PC-3 (cell line): Measurements from ENCODE around the gene PRTN3. TPM values are rescaled to one million over a fixed set of nuclear protein-coding genes. Genes with fewer than 3 reads are reported as not detected.

ENCODE experiments used
- ATAC-seq: fragments of 200-7000 bp; cut with Tn5 transposase; 2 replicates; pipeline ENCODE4 v1.9.1; 2020; ENCODE audit warnings: mild to moderate bottlenecking, moderate library complexity
- BruUV-seq: library from RNA; stranded (reverse); fragments of 400-500 nt; replicated peaks from 2 replicates; lab custom pipeline; 2021; lab: Mats Ljungman, UMichigan
- CTCF ChIA-PET: fragments of 300-600 bp; sonication (Branson Sonifier 250); formaldehyde crosslinking; loops from one replicate; lab custom pipeline; 2022; ENCODE audit warnings: antibody characterized with exemption; lab: Charles Lee
- POLR2A ChIA-PET: fragments of 300-600 bp; sonication (Branson Sonifier 250); formaldehyde crosslinking; loops from one replicate; lab custom pipeline; 2022; ENCODE audit warnings: antibody characterized with exemption; ENCODE audit not compliant: unreplicated experiment; lab: Charles Lee
- DNase-seq: peaks from one replicate; pipeline ENCODE4 v3.0.0-alpha.2; 2015
- H2AFZ ChIP-seq: fragments of 300-600 bp; sonication (generic); 2 replicates; pipeline ENCODE4 v1.6.0; 2016; ENCODE audit warnings: antibody characterized with exemption, low read length
- H3F3A ChIP-seq: fragments of 300-600 bp; sonication (generic); one replicate; pipeline ENCODE4 v1.6.0; 2017; ENCODE audit warnings: antibody characterized with exemption, low read length, control low read depth, mild to moderate bottlenecking; ENCODE audit not compliant: unreplicated experiment
- H3K27ac ChIP-seq: fragments of 300-600 bp; sonication (generic); 2 replicates; pipeline ENCODE4 v1.5.1; 2016; ENCODE audit warnings: mild to moderate bottlenecking, low read length
- H3K27me3 ChIP-seq: fragments of 300-600 bp; sonication (generic); 2 replicates; pipeline ENCODE4 v1.6.1; 2016; ENCODE audit warnings: low read length, mixed read lengths
- H3K36me3 ChIP-seq: fragments of 300-600 bp; sonication (generic); 2 replicates; pipeline ENCODE4 v1.6.1; 2016; ENCODE audit warnings: low read depth, mixed run types, low read length, mixed read lengths
- H3K4me1 ChIP-seq: fragments of 300-600 bp; sonication (generic); 2 replicates; pipeline ENCODE4 v1.5.1; 2016; ENCODE audit warnings: low read length; ENCODE audit not compliant: insufficient read depth
- H3K4me2 ChIP-seq: fragments of 300-600 bp; sonication (generic); 2 replicates; pipeline ENCODE4 v1.6.0; 2016; ENCODE audit warnings: low read length
- H3K4me3 ChIP-seq: fragments of 300-600 bp; sonication (generic); 2 replicates; pipeline ENCODE4 v1.5.1; 2016; ENCODE audit warnings: mild to moderate bottlenecking, low read length, mixed read lengths
- H3K79me2 ChIP-seq: fragments of 300-600 bp; sonication (generic); 2 replicates; pipeline ENCODE4 v1.6.1; 2017; ENCODE audit warnings: low read length, mixed read lengths
- H3K9ac ChIP-seq: fragments of 300-600 bp; sonication (generic); 2 replicates; pipeline ENCODE4 v1.6.0; 2016; ENCODE audit warnings: mild to moderate bottlenecking, low read length
- H3K9me2 ChIP-seq: fragments of 300-600 bp; sonication (generic); replicated peaks from 2 replicates; pipeline ENCODE4 v1.6.1; 2016; ENCODE audit warnings: mixed run types, low read length, mixed read lengths
- H3K9me3 ChIP-seq: fragments of 300-600 bp; sonication (generic); 2 replicates; pipeline ENCODE4 v1.6.1; 2016; ENCODE audit warnings: low read length, mixed read lengths
- H4K20me1 ChIP-seq: fragments of 300-600 bp; sonication (generic); 2 replicates; pipeline ENCODE4 v1.6.1; 2016; ENCODE audit warnings: low read length, mixed read lengths
- EZH2 ChIP-seq: fragments of 300-600 bp; sonication (generic); IDR thresholded peaks from one replicate; pipeline ENCODE4 v1.6.1; 2017; ENCODE audit warnings: antibody characterized with exemption, mild to moderate bottlenecking, low read length; ENCODE audit not compliant: unreplicated experiment
- EZH2phosphoT487 ChIP-seq: fragments of 300-600 bp; sonication (generic); IDR thresholded peaks from 2 replicates; pipeline ENCODE4 v1.6.1; 2018; ENCODE audit warnings: mild to moderate bottlenecking, antibody characterized with exemption, low read length, borderline replicate concordance
- intact Hi-C: fragments of 100-400 bp; cut with micrococcal nuclease; formaldehyde crosslinking; loops from 2 replicates; pipeline ENCODE4 v1.9.0; 2023
- total RNA-seq: library from RNA; depleted of rRNA; stranded (reverse); fragments of >200 nt; gene quantifications from 2 replicates; pipeline ENCODE4 v1.2.3, GENCODE V29; 2014
- TF ChIP-seq, protein P1 (sequence below): fragments of 300-600 bp; sonication (generic); conservative IDR thresholded peaks from 2 replicates; pipeline ENCODE4 v1.5.1; 2017; ENCODE audit warnings: antibody characterized with exemption, low read depth, mild to moderate bottlenecking, low read length

The PRTN3 gene
- total RNA-seq, 1 experiment from 2014 or later = 0.29 TPM

DNA sequence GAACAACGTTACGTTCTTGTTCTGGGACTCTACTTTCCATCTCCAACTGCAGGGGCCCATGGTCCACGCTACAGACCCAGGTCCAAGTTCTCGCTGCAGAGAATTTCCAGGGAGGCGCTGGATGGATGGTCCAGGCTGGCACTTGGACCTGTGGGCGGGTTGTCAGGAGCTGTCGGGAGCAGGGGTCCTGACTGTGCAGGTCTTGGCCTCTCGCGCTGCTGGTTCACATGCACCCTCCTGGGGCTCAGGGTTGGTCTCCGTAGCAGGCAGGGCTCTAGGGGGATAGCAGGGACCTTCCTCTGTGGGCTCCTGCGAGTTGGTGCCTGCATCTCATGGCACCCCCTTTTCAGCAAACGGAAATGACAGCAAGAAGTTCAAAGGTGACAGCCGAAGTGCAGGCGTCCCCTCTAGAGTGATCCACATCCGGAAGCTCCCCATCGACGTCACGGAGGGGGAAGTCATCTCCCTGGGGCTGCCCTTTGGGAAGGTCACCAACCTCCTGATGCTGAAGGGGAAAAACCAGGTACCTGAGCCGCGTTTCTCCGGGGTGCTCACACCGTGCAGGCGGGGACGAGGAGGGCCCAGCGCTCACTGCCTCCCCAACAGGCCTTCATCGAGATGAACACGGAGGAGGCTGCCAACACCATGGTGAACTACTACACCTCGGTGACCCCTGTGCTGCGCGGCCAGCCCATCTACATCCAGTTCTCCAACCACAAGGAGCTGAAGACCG lies 36.9 kb upstream of the PRTN3 start:
- no peak for ATAC-seq
- Histone ChIP-seq H3K36me3 (peaks cover 86% of the 10 kb centered on the region), H3K9ac (no peak overlapping the region), H3K9me3 (no peaks in the 10 kb centered on the region), H3K4me2 (no peak overlapping the region), H3F3A (no peaks in the 10 kb centered on the region), H3K4me3 (no peak overlapping the region), H3K9me2 (no peaks in the 10 kb centered on the region), H3K79me2 (peaks cover 92% of the 10 kb centered on the region), H3K4me1 (peaks cover 26% of the 10 kb centered on the region), H2AFZ (no peak overlapping the region), H3K27me3 (no peaks in the 10 kb centered on the region), H3K27ac (no peak overlapping the region), H4K20me1 (peaks cover 88% of the 10 kb centered on the region)
- no peak for DNase-seq
- CTCF ChIA-PET = no interaction called here
- intact Hi-C loops = no loop called here
- POLR2A ChIA-PET = no interaction called here
- no TSS peak for BruUV-seq
- no peak for TF ChIP-seq EZH2phosphoT487

DNA sequence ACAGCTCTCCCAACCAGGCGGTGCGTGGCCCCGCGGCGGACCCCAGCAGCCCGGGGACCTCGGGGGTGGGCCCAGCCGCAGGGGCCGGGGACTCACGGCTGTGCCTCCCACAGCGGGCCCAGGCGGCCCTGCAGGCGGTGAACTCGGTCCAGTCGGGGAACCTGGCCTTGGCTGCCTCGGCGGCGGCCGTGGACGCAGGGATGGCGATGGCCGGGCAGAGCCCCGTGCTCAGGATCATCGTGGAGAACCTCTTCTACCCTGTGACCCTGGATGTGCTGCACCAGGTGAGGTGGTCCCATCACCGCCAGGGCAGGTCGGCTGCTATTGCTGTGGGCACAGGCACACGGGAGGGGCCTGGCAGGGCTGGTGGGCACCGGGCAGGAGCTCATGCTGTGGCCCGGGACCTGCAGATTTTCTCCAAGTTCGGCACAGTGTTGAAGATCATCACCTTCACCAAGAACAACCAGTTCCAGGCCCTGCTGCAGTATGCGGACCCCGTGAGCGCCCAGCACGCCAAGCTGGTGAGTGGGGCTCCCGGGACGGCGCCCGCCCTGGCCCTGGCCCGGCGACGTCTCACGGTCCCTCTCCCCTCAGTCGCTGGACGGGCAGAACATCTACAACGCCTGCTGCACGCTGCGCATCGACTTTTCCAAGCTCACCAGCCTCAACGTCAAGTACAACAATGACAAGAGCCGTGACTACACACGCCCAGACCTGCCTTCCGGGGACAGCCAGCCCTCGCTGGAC lies 36.2 kb upstream of the PRTN3 start:
- H3K4me3 ChIP-seq = no peak overlapping the region
- no peak overlapping the region for H3K27ac ChIP-seq
- H3K4me1 ChIP-seq = peaks cover 22% of the 10 kb centered on the region
- H3K4me2 ChIP-seq = no peak overlapping the region
- H4K20me1 ChIP-seq = peaks cover 81% of the 10 kb centered on the region
- H3K9ac ChIP-seq = no peak overlapping the region
- CTCF ChIA-PET = no interaction called here
- no peaks in the 10 kb centered on the region for H3F3A ChIP-seq
- H3K79me2 ChIP-seq = peaks cover 85% of the 10 kb centered on the region
- no peaks in the 10 kb centered on the region for H3K9me3 ChIP-seq
- ATAC-seq (no peak), DNase-seq (no peak)
- intact Hi-C loops = no loop called here
- H3K36me3 ChIP-seq = peaks cover 82% of the 10 kb centered on the region
- no peak overlapping the region for H2AFZ ChIP-seq
- no peaks in the 10 kb centered on the region for H3K9me2 ChIP-seq
- TF ChIP-seq EZH2phosphoT487 (no peak), EZH2 (no peak)
- TF ChIP-seq, protein P1, sequence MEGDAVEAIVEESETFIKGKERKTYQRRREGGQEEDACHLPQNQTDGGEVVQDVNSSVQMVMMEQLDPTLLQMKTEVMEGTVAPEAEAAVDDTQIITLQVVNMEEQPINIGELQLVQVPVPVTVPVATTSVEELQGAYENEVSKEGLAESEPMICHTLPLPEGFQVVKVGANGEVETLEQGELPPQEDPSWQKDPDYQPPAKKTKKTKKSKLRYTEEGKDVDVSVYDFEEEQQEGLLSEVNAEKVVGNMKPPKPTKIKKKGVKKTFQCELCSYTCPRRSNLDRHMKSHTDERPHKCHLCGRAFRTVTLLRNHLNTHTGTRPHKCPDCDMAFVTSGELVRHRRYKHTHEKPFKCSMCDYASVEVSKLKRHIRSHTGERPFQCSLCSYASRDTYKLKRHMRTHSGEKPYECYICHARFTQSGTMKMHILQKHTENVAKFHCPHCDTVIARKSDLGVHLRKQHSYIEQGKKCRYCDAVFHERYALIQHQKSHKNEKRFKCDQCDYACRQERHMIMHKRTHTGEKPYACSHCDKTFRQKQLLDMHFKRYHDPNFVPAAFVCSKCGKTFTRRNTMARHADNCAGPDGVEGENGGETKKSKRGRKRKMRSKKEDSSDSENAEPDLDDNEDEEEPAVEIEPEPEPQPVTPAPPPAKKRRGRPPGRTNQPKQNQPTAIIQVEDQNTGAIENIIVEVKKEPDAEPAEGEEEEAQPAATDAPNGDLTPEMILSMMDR = no peak
- no TSS peak for BruUV-seq
- no peaks in the 10 kb centered on the region for H3K27me3 ChIP-seq
- POLR2A ChIA-PET = no interaction called here

DNA sequence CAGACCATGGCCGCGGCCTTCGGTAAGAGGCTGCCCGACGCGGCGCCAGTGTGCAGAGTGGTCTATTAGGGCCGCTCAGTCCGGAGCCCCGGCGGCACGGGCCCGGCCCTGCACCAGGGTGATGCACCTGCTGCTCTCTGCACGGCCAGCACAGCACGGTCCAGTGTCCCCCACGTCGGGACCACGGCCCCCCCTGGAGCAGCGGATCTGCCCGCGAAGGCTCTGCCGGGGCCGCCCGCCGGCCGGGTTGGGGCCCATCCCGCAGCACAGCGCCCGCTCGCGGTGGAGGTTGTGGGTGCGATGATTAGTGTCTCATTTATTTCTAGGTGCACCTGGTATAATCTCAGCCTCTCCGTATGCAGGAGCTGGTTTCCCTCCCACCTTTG lies 35.6 kb upstream of the PRTN3 start:
- DNase-seq (no peak), ATAC-seq (no peak)
- Histone ChIP-seq H3K4me2 (no peak overlapping the region), H3K9ac (no peak overlapping the region), H3K36me3 (peaks cover 82% of the 10 kb centered on the region), H2AFZ (no peak overlapping the region), H3K4me3 (no peak overlapping the region), H3K27ac (no peak overlapping the region), H3F3A (no peaks in the 10 kb centered on the region), H4K20me1 (peaks cover 75% of the 10 kb centered on the region), H3K27me3 (no peaks in the 10 kb centered on the region), H3K4me1 (peaks cover 17% of the 10 kb centered on the region), H3K9me3 (no peaks in the 10 kb centered on the region), H3K79me2 (peaks cover 79% of the 10 kb centered on the region), H3K9me2 (no peaks in the 10 kb centered on the region)
- TF ChIP-seq EZH2 (no peak), EZH2phosphoT487 (no peak)
- TF ChIP-seq, protein P1 = no peak
- ChIA-PET CTCF (no interaction called here), POLR2A (no interaction called here)
- BruUV-seq = no TSS peak
- intact Hi-C loops = no loop called here
